Measurements from ENCODE around the gene AWAT2. TPM values are rescaled to one million over a fixed set of nuclear protein-coding genes. Genes with fewer than 3 reads are reported as not detected.
"Not testable (repeated sequence)": the region's sequence is repeated elsewhere in the genome, so short reads cannot be mapped to it uniquely, and the experiment has no call there.

The AWAT2 gene
- total RNA-seq, 1 donor = not detected

GRCh38 chrX:70001708-70002341 is 47.9 kb downstream of the AWAT2 start:
- DNase-seq (ENCODE audit: low read depth in 2 of 3, low spot score in 2 of 3) = no peak

- DNase-seq (ENCODE audit: low read depth in 2 of 3, low spot score in 2 of 3) = no peak
Measured at GRCh38 chrX:70001269-70001668, 48.5 kb downstream of the AWAT2 start.

GRCh38 chrX:69998299-69998698 is 51.4 kb downstream of the AWAT2 start:
- DNase-seq (ENCODE audit: low read depth in 2 of 3, low spot score in 2 of 3) = not testable (repeated sequence)

- no peak for DNase-seq (ENCODE audit: low read depth in 2 of 3, low spot score in 2 of 3)
Measured at GRCh38 chrX:69996113-69996468, 53.6 kb downstream of the AWAT2 start.

GRCh38 chrX:69995362-69996112 is 54.2 kb downstream of the AWAT2 start:
- DNase-seq (ENCODE audit: low read depth in 2 of 3, low spot score in 2 of 3) = no peak

- DNase-seq (ENCODE audit: low read depth in 2 of 3, low spot score in 2 of 3) = no peak
Measured at GRCh38 chrX:69993494-69993893, 56.2 kb downstream of the AWAT2 start.

GRCh38 chrX:69991685-69992084 is 58.1 kb downstream of the AWAT2 start:
- no peak for DNase-seq (ENCODE audit: low read depth in 2 of 3, low spot score in 2 of 3)

Small RNAs within 50 kb of the gene (small RNA-seq; reads per million reads assigned to genes)
- gene MIR676 = not detected

Other genes starting within 250 kb of the AWAT2 start
- gene OTUD6A, start 12.5 kb upstream of the AWAT2 start, total RNA-seq = not detected
- 84.3 TPM for gene IGBP1, start 83.5 kb upstream of the AWAT2 start, total RNA-seq
- gene DGAT2L6, start 127.5 kb upstream of the AWAT2 start, total RNA-seq = not detected
- gene AWAT1, start 184.7 kb upstream of the AWAT2 start, total RNA-seq = not detected
- 0.81 TPM for gene P2RY4, start 210.3 kb upstream of the AWAT2 start, total RNA-seq
- not detected for gene ARR3, start 218.4 kb upstream of the AWAT2 start, total RNA-seq
- not detected for gene RAB41, start 232.2 kb upstream of the AWAT2 start, total RNA-seq
- 10.8 TPM for gene PDZD11, start 240.0 kb upstream of the AWAT2 start, total RNA-seq
- gene KIF4A, start 240.2 kb upstream of the AWAT2 start, total RNA-seq = 0.81 TPM